Psoas muscle (tissue), 8 donors: ENCODE measurements around the gene PANK4. TPM values are rescaled to one million over a fixed set of nuclear protein-coding genes. Genes with fewer than 3 reads are reported as not detected.
A peak's percentile ranks its signal among the peaks of the same experiment; 100 is the strongest.

Experiments used
- ATAC-seq, 4 donors: fragments of 200-7000 bp; cut with Tn5 transposase; one replicate each; pipeline ENCODE4 v1.9.1; 2020; ENCODE audit warnings: moderate library complexity in 3 of 4, mild to moderate bottlenecking in 2 of 4
- DNase-seq, 2 donors: peaks; one replicate each; pipeline ENCODE4 v3.0.0-alpha.2; 2020
- H3K27ac ChIP-seq: fragments of 200-600 bp; one replicate; pipeline ENCODE4 v1.8.0; 2022
- H3K27me3 ChIP-seq, 3 donors: fragments of 200-600 bp in 1 of 3; one replicate each; pipeline versions ENCODE4 v1.6.1 to v1.8.0; 2013 to 2022; ENCODE audit warnings: low read length in 2 of 3, mild to moderate bottlenecking in 2 of 3, moderate library complexity in 1 of 3; ENCODE audit not compliant: insufficient read depth in 3 of 3
- H3K36me3 ChIP-seq, 2 donors: fragments of 200-600 bp in 1 of 2; one replicate each; pipeline versions ENCODE4 v1.6.1 to v1.8.0; 2013 to 2022; ENCODE audit warnings: low read depth in 1 of 2, mild to moderate bottlenecking in 1 of 2, moderate library complexity in 1 of 2; ENCODE audit not compliant: insufficient read depth in 1 of 2
- H3K4me1 ChIP-seq: fragments of 200-600 bp; one replicate; pipeline ENCODE4 v1.8.0; 2022
- H3K4me3 ChIP-seq: fragments of 200-600 bp; one replicate; pipeline ENCODE4 v1.8.0; 2022; ENCODE audit warnings: mild to moderate bottlenecking
- H3K9me3 ChIP-seq: fragments of 200-600 bp; one replicate; pipeline ENCODE4 v1.8.0; 2022
- CTCF ChIP-seq: fragments of 200-600 bp; IDR thresholded peaks from one replicate; pipeline ENCODE4 v1.8.0; 2022; ENCODE audit warnings: antibody characterized with exemption
- WGBS, 3 donors: extraction: QIAGEN DNeasy Blood & Tissue Kit; methylation state at CpG; one replicate each; pipeline versions ENCODE4 v1.1.6 to v1.1.7; 2013; 5-methylcytosine and 5-hydroxymethylcytosine counted together
- intact Hi-C, 2 donors: fragments of 100-400 bp; cut with DNase I; formaldehyde crosslinking; loops; one replicate each; pipeline versions ENCODE4 v1.11.0 to v1.14.2; 2022
- polyA plus RNA-seq, 3 donors: library from polyadenylated mRNA; stranded (reverse); fragments of 200-250 nt; gene quantifications; one replicate each; pipeline ENCODE4 v1.2.3, GENCODE V29; 2013
- total RNA-seq, 4 donors: library from RNA; stranded (reverse); fragmentation: NEBNext Ultra II Directional in 2 of 4; extraction: Animal tissue kit (Norgen Biotek cat#: 25700) in 2 of 4; gene quantifications; one replicate each; pipeline versions ENCODE4 v1.2.1 to v1.2.4, GENCODE V29; 2021 to 2023
- donor health status: healthy with polysubstance abuse.
- donor health status: DM: no; HTN: no; CAD: no; lungs with moderate emphysema.
- donor health status: Bipolar disorder and iron deficiency.
- donor health status: healthy.
- donor health status: DM: yes; HTN: yes; CAD: no.
- donor health status: DM: no; HTN: no; CAD: no.
- donor health status: DM: no; HTN: no; CAD: no.
- donor health status: DM: yes; HTN: yes; CAD: no.

Gene PANK4
- total and polyA plus RNA-seq, 7 donors = 29.0 to 45.1 (median 31.9) TPM

DNA sequence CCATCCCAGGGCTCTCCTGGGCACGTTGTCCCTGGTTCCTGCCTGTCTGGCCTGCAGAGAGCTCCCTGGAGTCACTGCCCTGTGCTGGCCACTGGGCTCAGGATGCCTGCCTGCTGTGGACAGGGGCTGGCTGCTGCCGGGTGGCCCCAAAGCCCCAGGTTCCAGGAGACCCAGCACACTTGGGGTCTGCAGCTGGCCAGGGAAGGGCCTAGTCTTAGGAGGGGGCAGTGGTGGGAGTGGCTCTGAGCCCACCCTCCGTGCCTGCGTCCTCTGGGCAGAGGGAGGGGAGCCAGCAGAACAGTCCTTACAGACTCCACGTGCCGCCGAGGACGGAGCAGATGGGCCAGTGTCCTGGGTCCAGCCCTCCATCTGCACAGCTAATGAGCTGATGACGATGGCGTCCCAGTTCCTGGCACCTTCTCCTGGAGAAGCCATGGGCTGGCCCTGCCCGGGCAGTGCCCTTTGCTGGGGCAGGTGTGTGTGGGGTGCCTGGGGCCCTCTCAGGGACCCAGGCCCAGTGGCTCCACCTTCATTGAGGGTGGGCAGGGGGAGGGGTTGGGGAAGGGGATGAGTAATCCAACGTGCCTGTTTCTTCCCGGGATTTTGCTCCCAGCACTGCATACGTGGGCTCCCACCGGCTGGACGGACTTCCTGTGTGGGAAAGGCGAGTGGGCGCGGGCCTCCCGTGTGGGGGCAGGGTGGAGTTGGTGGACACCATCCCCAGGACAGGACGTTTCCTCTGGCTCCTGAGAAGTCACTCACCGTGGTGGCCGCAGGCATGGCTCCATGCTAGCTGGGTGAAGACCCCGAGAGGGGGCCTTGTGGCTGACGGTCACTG, 57.1 kb downstream of the PANK4 start:
- intact Hi-C loops = no loop called here
- no peaks in the 10 kb centered on the region for H3K4me1 ChIP-seq
- no peak overlapping the region for H3K27ac ChIP-seq
- 46 to 51% (median 47%) methylated on average over 25 of the region's 25 CpGs for WGBS, 3 donors
- no peak for TF ChIP-seq CTCF
- ATAC-seq = no peak
- H3K4me3 ChIP-seq = no peak overlapping the region
- H3K9me3 ChIP-seq = no peaks in the 10 kb centered on the region
- DNase-seq = no peak
- peaks cover 3 to 66% (median 15%) of the 10 kb centered on the region in 3 donors for H3K27me3 ChIP-seq
- no peaks in the 10 kb centered on the region for H3K36me3 ChIP-seq

- Histone ChIP-seq H3K4me3 (no peak overlapping the region), H3K27me3 (peaks cover 3 to 74% (median 21%) of the 10 kb centered on the region in 3 donors), H3K27ac (no peak overlapping the region), H3K36me3 (no peaks in the 10 kb centered on the region), H3K4me1 (no peaks in the 10 kb centered on the region), H3K9me3 (no peaks in the 10 kb centered on the region)
- WGBS, 3 donors = 34 to 44% (median 38%) methylated on average over 10 of the region's 10 CpGs
- DNase-seq (no peak), ATAC-seq (no peak)
- TF ChIP-seq CTCF = no peak
- intact Hi-C loops = no loop called here
Observed at GRCh38 chr1:2468540-2468939, 57.9 kb downstream of the PANK4 start.

GRCh38 chr1:2468041-2468472, 58.3 kb downstream of the PANK4 start:
- no peak for TF ChIP-seq CTCF
- Histone ChIP-seq H3K9me3 (no peaks in the 10 kb centered on the region), H3K36me3 (no peaks in the 10 kb centered on the region), H3K4me1 (no peaks in the 10 kb centered on the region), H3K4me3 (no peak overlapping the region), H3K27me3 (peaks cover 3 to 78% (median 22%) of the 10 kb centered on the region in 3 donors), H3K27ac (no peak overlapping the region)
- intact Hi-C loops = no loop called here
- ATAC-seq (peak in 2 of 4 donors; percentile 41 to 52), DNase-seq (no peak)
- WGBS, 3 donors = 15 to 20% (median 19%) methylated on average over 14 of the region's 14 CpGs

- Histone ChIP-seq H3K9me3 (no peaks in the 10 kb centered on the region), H3K27me3 (peaks cover 3 to 86% (median 22%) of the 10 kb centered on the region in 3 donors), H3K4me3 (no peak overlapping the region), H3K36me3 (no peaks in the 10 kb centered on the region), H3K27ac (no peak overlapping the region), H3K4me1 (no peaks in the 10 kb centered on the region)
- DNase-seq = no peak
- WGBS, 3 donors = 2 to 5% (median 2%) methylated on average over 14 to 30 of the region's 30 CpGs
- intact Hi-C loops = no loop called here
- TF ChIP-seq CTCF = no peak
- no peak for ATAC-seq
Observed at GRCh38 chr1:2466958-2467554, 59.3 kb downstream of the PANK4 start.
